ENCODE results near the gene MEI4.
"Not testable (repeated sequence)": the region's sequence is repeated elsewhere in the genome, so short reads cannot be mapped to it uniquely, and the experiment has no call there.

MEI4 gene

GRCh38 chr6:77715588-77715987 is 62.7 kb downstream of the MEI4 start:
- H3K4me1 ChIP-seq (ENCODE audit: insufficient read depth, low read length): no peaks in the 10 kb centered on the region
- H3K4me3 ChIP-seq (ENCODE audit: low read length): no peak overlapping the region
- no peaks in the 10 kb centered on the region for H3K27me3 ChIP-seq (ENCODE audit: insufficient read depth, low read length)
- no peaks in the 10 kb centered on the region for H3K9me3 ChIP-seq (ENCODE audit: low read length)
- no peak overlapping the region for H2AFZ ChIP-seq (ENCODE audit: low read depth, low read length)
- H3K36me3 ChIP-seq (ENCODE audit: insufficient read depth, low read length): no peaks in the 10 kb centered on the region

- H3K36me3 ChIP-seq (ENCODE audit: insufficient read depth, low read length): no peaks in the 10 kb centered on the region
Measured at GRCh38 chr6:77716311-77716710, 63.5 kb downstream of the MEI4 start.

GRCh38 chr6:77736010-77736409 is 83.2 kb downstream of the MEI4 start:
- H3K9me3 ChIP-seq (ENCODE audit: low read length); H3K36me3 ChIP-seq (ENCODE audit: insufficient read depth, low read length); H2AFZ ChIP-seq (ENCODE audit: low read depth, low read length); H3K4me3 ChIP-seq (ENCODE audit: low read length); H3K4me1 ChIP-seq (ENCODE audit: insufficient read depth, low read length); H3K27me3 ChIP-seq (ENCODE audit: insufficient read depth, low read length): not testable (repeated sequence)

More at GRCh38 chr6:77716311-77716710, 63.5 kb downstream of the MEI4 start:
- Histone ChIP-seq H3K4me1 (ENCODE audit: insufficient read depth, low read length) (no peaks in the 10 kb centered on the region), H3K27me3 (ENCODE audit: insufficient read depth, low read length) (no peaks in the 10 kb centered on the region), H3K4me3 (ENCODE audit: low read length) (no peak overlapping the region), H2AFZ (ENCODE audit: low read depth, low read length) (no peak overlapping the region), H3K9me3 (ENCODE audit: low read length) (no peaks in the 10 kb centered on the region)

- no peaks in the 10 kb centered on the region for H3K27me3 ChIP-seq (ENCODE audit: insufficient read depth, low read length)
- no peaks in the 10 kb centered on the region for H3K4me1 ChIP-seq (ENCODE audit: insufficient read depth, low read length)
- H3K36me3 ChIP-seq (ENCODE audit: insufficient read depth, low read length): no peaks in the 10 kb centered on the region
- H3K9me3 ChIP-seq (ENCODE audit: low read length): no peaks in the 10 kb centered on the region
- H2AFZ ChIP-seq (ENCODE audit: low read depth, low read length): no peak overlapping the region
- no peak overlapping the region for H3K4me3 ChIP-seq (ENCODE audit: low read length)
Measured at GRCh38 chr6:77740380-77740779, 87.5 kb downstream of the MEI4 start.

- H3K27me3 ChIP-seq (ENCODE audit: insufficient read depth, low read length); H3K4me3 ChIP-seq (ENCODE audit: low read length): not testable (repeated sequence)
Measured at GRCh38 chr6:77752156-77752555, 99.3 kb downstream of the MEI4 start.

GRCh38 chr6:77762386-77762785 is 109.5 kb downstream of the MEI4 start:
- Histone ChIP-seq H2AFZ (ENCODE audit: low read depth, low read length) (no peak overlapping the region), H3K36me3 (ENCODE audit: insufficient read depth, low read length) (no peaks in the 10 kb centered on the region), H3K4me3 (ENCODE audit: low read length) (no peak overlapping the region), H3K27me3 (ENCODE audit: insufficient read depth, low read length) (no peaks in the 10 kb centered on the region), H3K4me1 (ENCODE audit: insufficient read depth, low read length) (no peaks in the 10 kb centered on the region), H3K9me3 (ENCODE audit: low read length) (no peaks in the 10 kb centered on the region)

More at GRCh38 chr6:77752156-77752555, 99.3 kb downstream of the MEI4 start:
- not testable (repeated sequence) for H3K9me3 ChIP-seq (ENCODE audit: low read length); H3K36me3 ChIP-seq (ENCODE audit: insufficient read depth, low read length); H3K4me1 ChIP-seq (ENCODE audit: insufficient read depth, low read length); H2AFZ ChIP-seq (ENCODE audit: low read depth, low read length)

- H3K9me3 ChIP-seq (ENCODE audit: low read length): no peaks in the 10 kb centered on the region
- H3K4me1 ChIP-seq (ENCODE audit: insufficient read depth, low read length): no peaks in the 10 kb centered on the region
- no peak overlapping the region for H2AFZ ChIP-seq (ENCODE audit: low read depth, low read length)
- no peaks in the 10 kb centered on the region for H3K27me3 ChIP-seq (ENCODE audit: insufficient read depth, low read length)
- no peaks in the 10 kb centered on the region for H3K36me3 ChIP-seq (ENCODE audit: insufficient read depth, low read length)
- no peak overlapping the region for H3K4me3 ChIP-seq (ENCODE audit: low read length)
Measured at GRCh38 chr6:77763124-77763523, 110.3 kb downstream of the MEI4 start.

- no peaks in the 10 kb centered on the region for H3K27me3 ChIP-seq (ENCODE audit: insufficient read depth, low read length)
- no peak overlapping the region for H3K4me3 ChIP-seq (ENCODE audit: low read length)
- H3K4me1 ChIP-seq (ENCODE audit: insufficient read depth, low read length): no peaks in the 10 kb centered on the region
- H2AFZ ChIP-seq (ENCODE audit: low read depth, low read length): no peak overlapping the region
- no peaks in the 10 kb centered on the region for H3K36me3 ChIP-seq (ENCODE audit: insufficient read depth, low read length)
- no peaks in the 10 kb centered on the region for H3K9me3 ChIP-seq (ENCODE audit: low read length)
Measured at GRCh38 chr6:77764364-77764763, 111.5 kb downstream of the MEI4 start.

GRCh38 chr6:77773157-77773822 is 120.5 kb downstream of the MEI4 start:
- H3K4me1 ChIP-seq (ENCODE audit: insufficient read depth, low read length): no peaks in the 10 kb centered on the region
- H3K27me3 ChIP-seq (ENCODE audit: insufficient read depth, low read length): no peaks in the 10 kb centered on the region
- no peak overlapping the region for H3K4me3 ChIP-seq (ENCODE audit: low read length)
- no peaks in the 10 kb centered on the region for H3K9me3 ChIP-seq (ENCODE audit: low read length)
- H3K36me3 ChIP-seq (ENCODE audit: insufficient read depth, low read length): no peaks in the 10 kb centered on the region
- H2AFZ ChIP-seq (ENCODE audit: low read depth, low read length): no peak overlapping the region

- Histone ChIP-seq H3K36me3 (ENCODE audit: insufficient read depth, low read length) (no peaks in the 10 kb centered on the region), H3K9me3 (ENCODE audit: low read length) (no peaks in the 10 kb centered on the region), H3K27me3 (ENCODE audit: insufficient read depth, low read length) (no peaks in the 10 kb centered on the region), H3K4me1 (ENCODE audit: insufficient read depth, low read length) (no peaks in the 10 kb centered on the region), H2AFZ (ENCODE audit: low read depth, low read length) (no peak overlapping the region), H3K4me3 (ENCODE audit: low read length) (no peak overlapping the region)
Measured at GRCh38 chr6:77774457-77774856, 121.6 kb downstream of the MEI4 start.

- Histone ChIP-seq H3K4me3 (ENCODE audit: low read length) (no peak overlapping the region), H3K36me3 (ENCODE audit: insufficient read depth, low read length) (no peaks in the 10 kb centered on the region), H3K9me3 (ENCODE audit: low read length) (no peaks in the 10 kb centered on the region), H3K27me3 (ENCODE audit: insufficient read depth, low read length) (no peaks in the 10 kb centered on the region), H2AFZ (ENCODE audit: low read depth, low read length) (no peak overlapping the region), H3K4me1 (ENCODE audit: insufficient read depth, low read length) (no peaks in the 10 kb centered on the region)
Measured at GRCh38 chr6:77776441-77776840, 123.6 kb downstream of the MEI4 start.

GRCh38 chr6:77778527-77778926 is 125.7 kb downstream of the MEI4 start:
- Histone ChIP-seq H3K27me3 (ENCODE audit: insufficient read depth, low read length) (no peaks in the 10 kb centered on the region), H3K36me3 (ENCODE audit: insufficient read depth, low read length) (no peaks in the 10 kb centered on the region), H3K4me3 (ENCODE audit: low read length) (no peak overlapping the region), H3K4me1 (ENCODE audit: insufficient read depth, low read length) (peaks cover 4% of the 10 kb centered on the region), H2AFZ (ENCODE audit: low read depth, low read length) (no peak overlapping the region), H3K9me3 (ENCODE audit: low read length) (no peaks in the 10 kb centered on the region)

GRCh38 chr6:77786935-77787629 is 134.2 kb downstream of the MEI4 start:
- Histone ChIP-seq H3K27me3 (ENCODE audit: insufficient read depth, low read length) (no peaks in the 10 kb centered on the region), H3K36me3 (ENCODE audit: insufficient read depth, low read length) (no peaks in the 10 kb centered on the region), H3K4me1 (ENCODE audit: insufficient read depth, low read length) (no peaks in the 10 kb centered on the region), H3K9me3 (ENCODE audit: low read length) (no peaks in the 10 kb centered on the region), H3K4me3 (ENCODE audit: low read length) (no peak overlapping the region), H2AFZ (ENCODE audit: low read depth, low read length) (no peak overlapping the region)

Measured in neuron (in vitro differentiated cells).